OCI-LY7 (cell line): Measurements from ENCODE around the gene GPR87. TPM values are rescaled to one million over a fixed set of nuclear protein-coding genes. Genes with fewer than 3 reads are reported as not detected.

Source experiments
- BruUV-seq: library from RNA; stranded (reverse); fragments of 400-500 nt; replicated peaks from 2 replicates; lab custom pipeline; 2021; lab: Mats Ljungman, UMichigan
- CTCF ChIA-PET: fragments of 300-600 bp; sonication (Branson Sonifier 250); formaldehyde crosslinking; loops from one replicate; lab custom pipeline; 2022; ENCODE audit warnings: antibody characterized with exemption; ENCODE audit not compliant: unreplicated experiment; lab: Charles Lee
- POLR2A ChIA-PET: fragments of 300-600 bp; sonication (Branson Sonifier 250); formaldehyde crosslinking; loops from one replicate; lab custom pipeline; 2022; ENCODE audit warnings: antibody characterized with exemption; lab: Charles Lee
- DNase-seq: peaks from one replicate; pipeline ENCODE4 v3.0.0-alpha.2; 2015; ENCODE audit warnings: low spot score
- H2AFZ ChIP-seq: fragments of 200-600 bp; sonication (generic), shearing (Covaris generic); 2 replicates; pipeline ENCODE4 v1.6.1; 2014; ENCODE audit warnings: mild to moderate bottlenecking, antibody characterized with exemption, low read length, moderate library complexity
- H3K27ac ChIP-seq: fragments of 200-600 bp; sonication (generic); 2 replicates; pipeline ENCODE4 v1.5.1; 2014; ENCODE audit warnings: mixed run types, low read depth, mild to moderate bottlenecking, moderate library complexity, low read length, inconsistent platforms; ENCODE audit not compliant: poor library complexity, severe bottlenecking
- H3K36me3 ChIP-seq: fragments of 200-600 bp; sonication (generic); 2 replicates; pipeline ENCODE4 v1.6.1; 2014; ENCODE audit warnings: mild to moderate bottlenecking, antibody characterized with exemption, low read length, moderate library complexity, mixed read lengths; ENCODE audit not compliant: insufficient read depth
- H3K4me1 ChIP-seq: fragments of 200-600 bp; sonication (generic); 2 replicates; pipeline ENCODE4 v1.5.1; 2014; ENCODE audit warnings: mild to moderate bottlenecking, low read length; ENCODE audit not compliant: insufficient read depth, poor library complexity, severe bottlenecking
- H3K4me2 ChIP-seq: fragments of 200-600 bp; sonication (generic); 2 replicates; pipeline ENCODE4 v1.6.1; 2014; ENCODE audit warnings: mild to moderate bottlenecking, low read length
- H3K4me3 ChIP-seq: fragments of 200-600 bp; sonication (generic); 2 replicates; pipeline ENCODE4 v1.5.1; 2014; ENCODE audit warnings: mild to moderate bottlenecking, low read depth, low read length; ENCODE audit not compliant: poor library complexity, severe bottlenecking
- H3K79me2 ChIP-seq: fragments of 200-600 bp; sonication (generic); 2 replicates; pipeline ENCODE4 v1.6.1; 2016; ENCODE audit warnings: low read depth, mild to moderate bottlenecking, low read length, moderate library complexity, mixed read lengths; ENCODE audit not compliant: insufficient read depth
- H3K9me2 ChIP-seq: fragments of 200-600 bp; sonication (generic); 2 replicates; pipeline ENCODE4 v1.6.1; 2016; ENCODE audit warnings: mild to moderate bottlenecking, low read length, mixed read lengths; ENCODE audit not compliant: insufficient read depth
- H3K9me3 ChIP-seq: fragments of 200-600 bp; sonication (generic); 2 replicates; pipeline ENCODE4 v1.6.1; 2014; ENCODE audit warnings: mild to moderate bottlenecking, mixed run types, low read length, mixed read lengths
- H4K20me1 ChIP-seq: fragments of 200-600 bp; sonication (generic); 2 replicates; pipeline ENCODE4 v1.6.1; 2014; ENCODE audit warnings: mild to moderate bottlenecking, antibody characterized with exemption, low read length, moderate library complexity, mixed read lengths; ENCODE audit not compliant: insufficient read depth
- EZH2phosphoT487 ChIP-seq: fragments of 200-600 bp; sonication (generic); IDR thresholded peaks from 2 replicates; pipeline ENCODE4 v1.6.1; 2018; ENCODE audit warnings: low read depth, borderline replicate concordance, mild to moderate bottlenecking, mixed run types, antibody characterized with exemption, low read length, moderate library complexity, mixed read lengths
- intact Hi-C: fragments of 100-400 bp; cut with micrococcal nuclease; formaldehyde crosslinking; loops from one replicate; pipeline ENCODE4 v1.10.0; 2022; ENCODE audit not compliant: unreplicated experiment
- total RNA-seq, 2 experiments: library from RNA; depleted of rRNA in 1 of 2; stranded (reverse); fragments of >200 nt in 1 of 2; shearing (Covaris generic) in 1 of 2; gene quantifications; 2 replicates each; pipeline ENCODE4 v1.2.3, GENCODE V29; 2014 to 2022
- TF ChIP-seq, protein P1 (sequence below): fragments of 200-600 bp; sonication (generic); conservative IDR thresholded peaks from 2 replicates; pipeline ENCODE4 v1.5.1; 2014; ENCODE audit warnings: mild to moderate bottlenecking, antibody characterized with exemption, low read length, moderate library complexity, mixed read lengths

GPR87 gene
- total RNA-seq, 2 experiments from 2014 or later = not detected

- Histone ChIP-seq H3K4me3 (no peak overlapping the region), H3K9me2 (no peaks in the 10 kb centered on the region), H3K4me1 (no peaks in the 10 kb centered on the region), H3K9me3 (no peaks in the 10 kb centered on the region), H3K27ac (no peak overlapping the region), H2AFZ (no peak overlapping the region), H3K4me2 (no peak overlapping the region), H3K36me3 (no peaks in the 10 kb centered on the region), H3K79me2 (no peaks in the 10 kb centered on the region), H4K20me1 (no peaks in the 10 kb centered on the region)
- BruUV-seq = no TSS peak
- ChIA-PET POLR2A (interaction anchor here (0.9 kb wide), 1 partner anchor 39 kb away, joined by 3 read pairs; no protein-coding TSS in a partner anchor), CTCF (no interaction called here)
- no peak for TF ChIP-seq EZH2phosphoT487
- TF ChIP-seq, protein P1, sequence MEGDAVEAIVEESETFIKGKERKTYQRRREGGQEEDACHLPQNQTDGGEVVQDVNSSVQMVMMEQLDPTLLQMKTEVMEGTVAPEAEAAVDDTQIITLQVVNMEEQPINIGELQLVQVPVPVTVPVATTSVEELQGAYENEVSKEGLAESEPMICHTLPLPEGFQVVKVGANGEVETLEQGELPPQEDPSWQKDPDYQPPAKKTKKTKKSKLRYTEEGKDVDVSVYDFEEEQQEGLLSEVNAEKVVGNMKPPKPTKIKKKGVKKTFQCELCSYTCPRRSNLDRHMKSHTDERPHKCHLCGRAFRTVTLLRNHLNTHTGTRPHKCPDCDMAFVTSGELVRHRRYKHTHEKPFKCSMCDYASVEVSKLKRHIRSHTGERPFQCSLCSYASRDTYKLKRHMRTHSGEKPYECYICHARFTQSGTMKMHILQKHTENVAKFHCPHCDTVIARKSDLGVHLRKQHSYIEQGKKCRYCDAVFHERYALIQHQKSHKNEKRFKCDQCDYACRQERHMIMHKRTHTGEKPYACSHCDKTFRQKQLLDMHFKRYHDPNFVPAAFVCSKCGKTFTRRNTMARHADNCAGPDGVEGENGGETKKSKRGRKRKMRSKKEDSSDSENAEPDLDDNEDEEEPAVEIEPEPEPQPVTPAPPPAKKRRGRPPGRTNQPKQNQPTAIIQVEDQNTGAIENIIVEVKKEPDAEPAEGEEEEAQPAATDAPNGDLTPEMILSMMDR = no peak
- DNase-seq = no peak
- intact Hi-C loops = no loop called here
Observed at GRCh38 chr3:151300539-151300938, 16.1 kb downstream of the GPR87 start.

DNA sequence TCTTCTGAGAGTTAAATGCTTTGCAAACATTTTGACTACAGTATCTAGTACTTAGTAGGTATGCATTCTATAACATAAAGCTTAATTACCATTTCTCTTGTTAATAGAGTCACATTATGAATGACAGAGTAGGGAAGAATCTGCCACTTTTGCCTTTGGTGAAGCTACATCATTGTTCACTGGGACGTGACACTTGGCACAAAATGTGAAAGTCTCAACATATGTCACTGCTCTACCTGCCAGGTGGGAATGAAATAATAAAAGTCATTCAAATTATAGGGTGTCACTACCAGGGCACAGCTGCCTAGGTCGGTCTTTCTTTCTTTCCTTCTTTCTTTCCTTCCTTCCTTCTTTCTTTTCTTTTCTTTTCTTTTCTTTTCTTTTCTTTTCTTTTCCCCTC lies 17.6 kb downstream of the GPR87 start:
- Histone ChIP-seq H3K4me3 (no peak overlapping the region), H3K4me1 (no peaks in the 10 kb centered on the region), H3K36me3 (no peaks in the 10 kb centered on the region), H3K9me3 (no peaks in the 10 kb centered on the region), H2AFZ (no peak overlapping the region), H3K79me2 (no peaks in the 10 kb centered on the region), H4K20me1 (no peaks in the 10 kb centered on the region), H3K4me2 (no peak overlapping the region), H3K9me2 (no peaks in the 10 kb centered on the region), H3K27ac (no peak overlapping the region)
- ChIA-PET POLR2A (interaction anchor here (0.6 to 1.1 kb wide), 3 partner anchors 10 to 92 kb away, joined by 3 read pairs; no protein-coding TSS in a partner anchor), CTCF (no interaction called here)
- no peak for DNase-seq
- intact Hi-C loops = no loop called here
- no peak for TF ChIP-seq EZH2phosphoT487
- TF ChIP-seq, protein P1 = no peak
- BruUV-seq = no TSS peak

DNA sequence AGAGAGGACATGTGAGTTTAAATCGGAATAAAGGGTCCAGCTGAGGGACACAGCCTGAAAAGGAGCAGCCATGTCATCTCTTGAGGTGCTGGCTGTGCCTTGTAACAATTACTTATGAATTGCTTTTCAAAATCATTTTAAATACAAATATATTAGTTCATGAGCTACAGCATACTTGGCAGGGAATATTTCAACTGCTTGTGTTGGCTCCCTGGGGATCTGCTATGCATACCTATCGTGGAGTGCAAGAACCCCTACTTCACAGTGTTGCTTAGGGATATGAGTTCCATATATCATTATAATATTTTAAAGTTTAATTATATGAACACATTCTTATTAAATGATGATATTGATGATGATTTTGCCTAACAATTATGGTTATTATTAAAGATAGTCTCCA lies 19.2 kb downstream of the GPR87 start:
- H3K4me1 ChIP-seq = no peaks in the 10 kb centered on the region
- BruUV-seq = no TSS peak
- H3K4me2 ChIP-seq = no peak overlapping the region
- ChIA-PET POLR2A (no interaction called here), CTCF (no interaction called here)
- no peaks in the 10 kb centered on the region for H3K79me2 ChIP-seq
- no peaks in the 10 kb centered on the region for H3K9me2 ChIP-seq
- H4K20me1 ChIP-seq = no peaks in the 10 kb centered on the region
- no peaks in the 10 kb centered on the region for H3K36me3 ChIP-seq
- H2AFZ ChIP-seq = no peak overlapping the region
- DNase-seq = no peak
- no peak for TF ChIP-seq EZH2phosphoT487
- intact Hi-C loops = no loop called here
- no peaks in the 10 kb centered on the region for H3K9me3 ChIP-seq
- H3K27ac ChIP-seq = no peak overlapping the region
- H3K4me3 ChIP-seq = no peak overlapping the region
